Measurements from ENCODE around the gene IGF2BP2. TPM values are rescaled to one million over a fixed set of nuclear protein-coding genes. Genes with fewer than 3 reads are reported as not detected.
"Not testable (repeated sequence)": the region's sequence is repeated elsewhere in the genome, so short reads cannot be mapped to it uniquely, and the experiment has no call there.

IGF2BP2 gene
- total and polyA plus RNA-seq, 2 of the 13 experiments (the other 11 are each of a cell fraction or from before 2014, with no cell fraction given), result 6.5 to 46.0 TPM

- POLR2A ChIA-PET; BruUV-seq (replicated peaks); CTCF ChIA-PET (ENCODE audit: low intra/inter-chr PET ratio, low total read pairs); intact Hi-C loops (cut with micrococcal nuclease; ENCODE audit: unreplicated experiment); H3K9me3 ChIP-seq (ENCODE audit: low read length); H2AFZ ChIP-seq (ENCODE audit: low read length); DNase-seq (ENCODE audit: low spot score); H3K27me3 ChIP-seq (ENCODE audit: control insufficient read depth in 1 of 2, insufficient read depth in 2 of 2, low read length in 2 of 2); ATAC-seq; H3K4me2 ChIP-seq (ENCODE audit: low read depth, low read length); FAIRE-seq; in situ Hi-C loops (cut with HindIII; ENCODE audit: extremely low pct_ligation_motif_present, low pct_unique_long_range_greater_than_20kb); H3K27ac ChIP-seq (ENCODE audit: extremely low read length, insufficient read depth, low read length); H3K4me3 ChIP-seq (replicated peaks in 1 of 3; ENCODE audit: insufficient read depth in 1 of 3, low read depth in 2 of 3, low read length in 3 of 3); H3K9ac ChIP-seq (ENCODE audit: insufficient read depth, low read depth, low read length): not testable (repeated sequence)
- peaks cover 100% of the 10 kb centered on the region for H3K79me2 ChIP-seq (ENCODE audit: insufficient read depth, low read length)
- WGBS (ENCODE audit: low lambda C conversion rate), result 98% methylated on average over 8 of the region's 8 CpGs
- peaks cover 4 to 15% of the 10 kb centered on the region in 2 experiments for H3K36me3 ChIP-seq (replicated peaks in 1 of 2; ENCODE audit: control insufficient read depth in 1 of 2, insufficient read depth in 2 of 2, low read length in 2 of 2)
- peaks cover 91% of the 10 kb centered on the region for H4K20me1 ChIP-seq (ENCODE audit: insufficient read depth, low read length)
- peaks cover 62% of the 10 kb centered on the region for H3K4me1 ChIP-seq (ENCODE audit: insufficient read depth, low read length)
These were observed 38.6 kb downstream of the IGF2BP2 start for GRCh38 chr3:185786258-185786657.

- no peak overlapping the region for H3K4me2 ChIP-seq (ENCODE audit: low read depth, low read length)
- no TSS peak for BruUV-seq (replicated peaks)
- ChIA-PET CTCF (ENCODE audit: low intra/inter-chr PET ratio, low total read pairs) (no interaction called here), POLR2A (no interaction called here)
- peaks cover 4 to 15% of the 10 kb centered on the region in 2 experiments for H3K36me3 ChIP-seq (replicated peaks in 1 of 2; ENCODE audit: control insufficient read depth in 1 of 2, insufficient read depth in 2 of 2, low read length in 2 of 2)
- H3K27me3 ChIP-seq (ENCODE audit: control insufficient read depth in 1 of 2, insufficient read depth in 2 of 2, low read length in 2 of 2), result no peaks in the 10 kb centered on the region
- no peak overlapping the region for H3K9ac ChIP-seq (ENCODE audit: insufficient read depth, low read depth, low read length)
- H3K4me1 ChIP-seq (ENCODE audit: insufficient read depth, low read length), result peaks cover 63% of the 10 kb centered on the region
- H3K27ac ChIP-seq (ENCODE audit: extremely low read length, insufficient read depth, low read length), result no peak overlapping the region
- intact Hi-C loops (cut with micrococcal nuclease; ENCODE audit: unreplicated experiment) (no loop called here), in situ Hi-C loops (cut with HindIII; ENCODE audit: extremely low pct_ligation_motif_present, low pct_unique_long_range_greater_than_20kb) (no loop called here)
- H4K20me1 ChIP-seq (ENCODE audit: insufficient read depth, low read length), result peaks cover 91% of the 10 kb centered on the region
- H3K9me3 ChIP-seq (ENCODE audit: low read length), result no peaks in the 10 kb centered on the region
- peaks cover 100% of the 10 kb centered on the region for H3K79me2 ChIP-seq (ENCODE audit: insufficient read depth, low read length)
- ATAC-seq, result peak; percentile 23; the same call in 2 of the 3 replicates
- no peak for DNase-seq (ENCODE audit: low spot score)
- no peak overlapping the region for H3K4me3 ChIP-seq (replicated peaks in 1 of 3; ENCODE audit: insufficient read depth in 1 of 3, low read depth in 2 of 3, low read length in 3 of 3)
- no peak for FAIRE-seq
- no peak overlapping the region for H2AFZ ChIP-seq (ENCODE audit: low read length)
- WGBS (ENCODE audit: low lambda C conversion rate), result 94% methylated on average over 5 of the region's 5 CpGs
- TF ChIP-seq ZNF737 (CRISPR knock-in tag; IDR thresholded peaks at IDR 0.05; ENCODE audit: borderline replicate concordance) (no peak), RCOR2 (CRISPR knock-in tag; IDR thresholded peaks at IDR 0.05) (no peak), ZNF772 (CRISPR knock-in tag; IDR thresholded peaks at IDR 0.05) (no peak), EZH2 (conservative IDR thresholded peaks at IDR 0.05; ENCODE audit: low read depth, low read length) (no peak), CREB1 (IDR thresholded peaks at IDR 0.05) (no peak), CREB1 (CRISPR knock-in tag; IDR thresholded peaks at IDR 0.05) (no peak), ZEB1 (IDR thresholded peaks at IDR 0.05; ENCODE audit: insufficient replicate concordance, low read depth) (no peak), SOX13 (IDR thresholded peaks at IDR 0.05) (no peak), SOX13 (CRISPR knock-in tag; conservative IDR thresholded peaks at IDR 0.05 in 1 of 2, IDR thresholded peaks at IDR 0.05 in 1 of 2) (no peak), HMGXB3 (CRISPR knock-in tag; IDR thresholded peaks at IDR 0.05; ENCODE audit: borderline replicate concordance) (no peak), TBX2 (CRISPR knock-in tag; IDR thresholded peaks at IDR 0.05; ENCODE audit: borderline replicate concordance) (no peak), MXD4 (CRISPR knock-in tag; IDR thresholded peaks at IDR 0.05) (no peak), BRD4 (CRISPR knock-in tag; IDR thresholded peaks at IDR 0.05) (no peak), ZNF75D (CRISPR knock-in tag; IDR thresholded peaks at IDR 0.05; ENCODE audit: borderline replicate concordance) (no peak), ZNF101 (CRISPR knock-in tag; IDR thresholded peaks at IDR 0.05; ENCODE audit: borderline replicate concordance, low read depth) (no peak)
These were observed 40.5 kb downstream of the IGF2BP2 start for GRCh38 chr3:185784317-185784716.
